HEK293T (cell line): ENCODE data around the gene AGAP6.
"Not testable (repeated sequence)": the region's sequence is repeated elsewhere in the genome, so short reads cannot be mapped to it uniquely, and the experiment has no call there.

ENCODE experiments used
- FOXK2 ChIP-seq: fragments of 450-650 bp; IDR thresholded peaks from 2 replicates; pipeline ENCODE4 v1.6.1; 2016; ENCODE audit warnings: mild to moderate bottlenecking
- FOXM1 ChIP-seq: fragments of 450-650 bp; IDR thresholded peaks from 2 replicates; pipeline ENCODE4 v1.6.1; 2017; ENCODE audit warnings: mild to moderate bottlenecking, borderline replicate concordance
- HDGF ChIP-seq: fragments of 450-650 bp; IDR thresholded peaks from 2 replicates; pipeline ENCODE4 v1.6.1; 2017; ENCODE audit warnings: antibody characterized with exemption, borderline replicate concordance
- NFRKB ChIP-seq: fragments of 450-650 bp; IDR thresholded peaks from 2 replicates; pipeline ENCODE4 v1.6.1; 2016; ENCODE audit warnings: mild to moderate bottlenecking, moderate library complexity
- SP1 ChIP-seq: fragments of 450-650 bp; IDR thresholded peaks from 2 replicates; pipeline ENCODE4 v1.6.1; 2017
- SUZ12 ChIP-seq: fragments of 450-650 bp; IDR thresholded peaks from 2 replicates; pipeline ENCODE4 v1.6.1; 2016; ENCODE audit warnings: mild to moderate bottlenecking
- TARDBP ChIP-seq: fragments of 450-650 bp; IDR thresholded peaks from 2 replicates; pipeline ENCODE4 v1.6.1; 2016

- not testable (repeated sequence) for TF ChIP-seq FOXM1, FOXK2, SP1, SUZ12, HDGF, NFRKB, TARDBP
Observed at GRCh38 chr10:49948737-49949136, 39.5 kb upstream of the AGAP6 start.
